A549 (cell line): Measurements from ENCODE around the gene AGTPBP1. TPM values are rescaled to one million over a fixed set of nuclear protein-coding genes. Genes with fewer than 3 reads are reported as not detected.
"Not testable (repeated sequence)": the region's sequence is repeated elsewhere in the genome, so short reads cannot be mapped to it uniquely, and the experiment has no call there.

Experiments
- ATAC-seq, 2 experiments: fragments of 200-7000 bp in 1 of 2; fragments of >200 bp in 1 of 2; cut with Nextera tagmentation in 1 of 2; cut with Tn5 transposase in 1 of 2; 3 replicates each; pipeline versions ENCODE4 v1.8.0 to v1.9.1; 2018 to 2020; ENCODE audit warnings: mild to moderate bottlenecking in 1 of 2, moderate library complexity in 1 of 2
- CTCF ChIA-PET: fragments of 300-600 bp; sonication (Branson Sonifier 250); formaldehyde crosslinking; extraction: SDS; loops from one replicate; lab custom pipeline; 2021; ENCODE audit warnings: antibody characterized with exemption, inconsistent platforms; lab: Yijun Ruan, JAX
- POLR2A ChIA-PET: fragments of 350-600 bp; formaldehyde crosslinking; extraction: SDS; loops from one replicate; lab custom pipeline; 2021; ENCODE audit warnings: antibody characterized with exemption, inconsistent platforms; lab: Yijun Ruan, JAX
- DNase-seq, 2 experiments: peaks; one replicate each; pipeline versions ENCODE4 v3.0.0 to v3.0.0-alpha.2; 2011 to 2016; ENCODE audit warnings: low read depth in 1 of 2, low spot score in 1 of 2
- FAIRE-seq: peaks from 2 replicates; lab custom pipeline; 2011; peaks lifted over from hg19 to GRCh38; lab: Jason Lieb, UNC
- H3K27ac ChIP-seq, 2 experiments: fragments of >200 bp; sonication (Bioruptor Twin); formaldehyde crosslinking; 3 replicates each; pipeline ENCODE4 v1.5.1; 2016 to 2017
- H3K4me1 ChIP-seq: fragments of >200 bp; sonication (Bioruptor Twin); formaldehyde crosslinking; 3 replicates; pipeline ENCODE4 v1.6.1; 2016
- H3K4me2 ChIP-seq: fragments of >200 bp; sonication (Bioruptor Twin); formaldehyde crosslinking; 3 replicates; pipeline ENCODE4 v1.6.1; 2016
- H3K4me3 ChIP-seq: fragments of >200 bp; sonication (Bioruptor Twin); formaldehyde crosslinking; 3 replicates; pipeline ENCODE4 v1.5.1; 2016
- H3K9me3 ChIP-seq: fragments of >200 bp; sonication (Bioruptor Twin); formaldehyde crosslinking; 3 replicates; pipeline ENCODE4 v1.6.1; 2016
- BCL3 ChIP-seq: fragments of >200 bp; sonication (Bioruptor Twin); formaldehyde crosslinking; IDR thresholded peaks from 3 replicates; pipeline ENCODE4 v1.6.1; 2016
- BHLHE40 ChIP-seq: IDR thresholded peaks from 2 replicates; pipeline ENCODE4 v1.6.1; 2012; ENCODE audit warnings: low read depth, low read length, inconsistent platforms
- CTCF ChIP-seq: fragments of >200 bp; sonication (Bioruptor Twin); formaldehyde crosslinking; IDR thresholded peaks from 3 replicates; pipeline ENCODE4 v1.5.1; 2016
- EHF ChIP-seq: fragments of 250-450 bp; sonication (Bioruptor Pico); IDR thresholded peaks from 2 replicates; pipeline ENCODE4 v1.5.0; 2020; ENCODE audit warnings: mild to moderate bottlenecking
- EHMT2 ChIP-seq: fragments of 200-600 bp; sonication (generic); IDR thresholded peaks from 2 replicates; pipeline ENCODE4 v1.6.1; 2016; ENCODE audit warnings: antibody characterized with exemption, low read depth, mild to moderate bottlenecking, moderate library complexity
- ESRRA ChIP-seq: fragments of 150-350 bp; IDR thresholded peaks from 2 replicates; pipeline ENCODE4 v1.6.1; 2014; ENCODE audit warnings: mild to moderate bottlenecking, low read length, borderline replicate concordance
- HDAC2 ChIP-seq: fragments of 200-600 bp; sonication (generic); IDR thresholded peaks from 2 replicates; pipeline ENCODE4 v1.6.1; 2016
- HEYL ChIP-seq: fragments of 250-450 bp; sonication (Bioruptor Pico); IDR thresholded peaks from 2 replicates; pipeline ENCODE4 v1.8.0; 2021; ENCODE audit warnings: mild to moderate bottlenecking, moderate library complexity
- HOXA7 ChIP-seq: fragments of 250-450 bp; sonication (Bioruptor Pico); IDR thresholded peaks from 2 replicates; pipeline ENCODE4 v1.5.0; 2020; ENCODE audit warnings: mild to moderate bottlenecking, moderate library complexity
- HOXB5 ChIP-seq: fragments of 250-450 bp; sonication (Bioruptor Pico); IDR thresholded peaks from 2 replicates; pipeline ENCODE4 v1.5.0; 2020; ENCODE audit warnings: mild to moderate bottlenecking, moderate library complexity
- MAX ChIP-seq: IDR thresholded peaks from 2 replicates; pipeline ENCODE4 v1.6.1; 2012
- REST ChIP-seq: fragments of 200-600 bp; sonication (generic); IDR thresholded peaks from 2 replicates; pipeline ENCODE4 v1.6.1; 2016; ENCODE audit warnings: antibody characterized with exemption, mild to moderate bottlenecking, moderate library complexity
- RNF2 ChIP-seq: fragments of 200-600 bp; sonication (generic); IDR thresholded peaks from 2 replicates; pipeline ENCODE4 v1.6.1; 2016; ENCODE audit warnings: low read depth, mild to moderate bottlenecking, antibody characterized with exemption, moderate library complexity, borderline replicate concordance
- SREBF2 ChIP-seq: fragments of 450-650 bp; IDR thresholded peaks from 2 replicates; pipeline ENCODE4 v1.6.1; 2014; ENCODE audit warnings: mild to moderate bottlenecking, moderate library complexity
- TFCP2L1 ChIP-seq: fragments of 250-450 bp; sonication (Bioruptor Pico); IDR thresholded peaks from 2 replicates; pipeline ENCODE4 v1.5.0; 2021; ENCODE audit warnings: mild to moderate bottlenecking
- TP53 ChIP-seq: fragments of 250-450 bp; sonication (Bioruptor Pico); IDR thresholded peaks from 2 replicates; pipeline ENCODE4 v1.5.0; 2021; ENCODE audit warnings: mild to moderate bottlenecking, moderate library complexity
- ZC3H11A ChIP-seq: fragments of 450-650 bp; IDR thresholded peaks from 2 replicates; pipeline ENCODE4 v1.6.1; 2014; ENCODE audit warnings: antibody characterized with exemption, mild to moderate bottlenecking
- WGBS: methylation state at CpG from one replicate; pipeline ENCODE4 v1.1.6; 2017; ENCODE audit errors: missing lambda C conversion rate; 5-methylcytosine and 5-hydroxymethylcytosine counted together
- polyA plus RNA-seq, 4 experiments: library from polyadenylated mRNA; depleted of rRNA in 3 of 4; stranded (reverse); fragments of >200 nt; fragmentation: RNase III in 1 of 4; extraction: RNeasy Plus Mini Kit Qiagen cat#74134 plus additional on column Dnase treatment in 1 of 4; gene quantifications; 2 replicates in 3 of 4; 3 replicates in 1 of 4; pipeline ENCODE4 v1.2.3, GENCODE V29; 2011 to 2017

Gene AGTPBP1
- polyA plus RNA-seq, 2 of the 4 experiments (the other 2 are of a cell fraction) = 8.9 to 18.8 TPM

GRCh38 chr9:85729882-85730281, 11.9 kb downstream of the AGTPBP1 start:
- H3K4me1 ChIP-seq = peaks cover 8% of the 10 kb centered on the region; the same call in 1 of the 3 replicates
- H3K9me3 ChIP-seq = no peaks in the 10 kb centered on the region
- POLR2A ChIA-PET = no interaction called here
- CTCF ChIA-PET = interaction anchor here (1.2 kb wide), 1 partner anchor 31 kb away, joined by 5 read pairs; no protein-coding TSS in a partner anchor
- no peak overlapping the region for H3K4me3 ChIP-seq
- FAIRE-seq = no peak
- DNase-seq = no peak
- no peak overlapping the region for H3K27ac ChIP-seq
- no peak for ATAC-seq
- no peak overlapping the region for H3K4me2 ChIP-seq
- TF ChIP-seq HEYL (no peak), EHMT2 (no peak), RNF2 (no peak), BHLHE40 (no peak), HOXA7 (no peak), HOXB5 (CRISPR knock-in tag) (no peak), ZC3H11A (no peak)
- TF ChIP-seq, all 56 proteins: peak for 0

GRCh38 chr9:85727500-85727899, 14.3 kb downstream of the AGTPBP1 start:
- FAIRE-seq (no peak), DNase-seq (no peak), ATAC-seq (no peak)
- no peak for TF ChIP-seq HDAC2
- no peak for TF ChIP-seq BHLHE40
- no peak for TF ChIP-seq TFCP2L1 (CRISPR knock-in tag)
- Histone ChIP-seq H3K27ac (no peak overlapping the region), H3K9me3 (no peaks in the 10 kb centered on the region), H3K4me2 (no peak overlapping the region), H3K4me3 (no peak overlapping the region), H3K4me1 (peaks cover 8% of the 10 kb centered on the region; the same call in 1 of the 3 replicates)
- POLR2A ChIA-PET = no interaction called here
- CTCF ChIA-PET = no interaction called here
- 56% methylated on average over 2 of the region's 2 CpGs for WGBS

GRCh38 chr9:85726737-85727136, 15.0 kb downstream of the AGTPBP1 start:
- POLR2A ChIA-PET = no interaction called here
- CTCF ChIA-PET = no interaction called here
- H3K4me1 ChIP-seq = peaks cover 8% of the 10 kb centered on the region; the same call in 1 of the 3 replicates
- TF ChIP-seq REST = no peak
- H3K4me3 ChIP-seq = no peak overlapping the region
- H3K9me3 ChIP-seq = no peaks in the 10 kb centered on the region
- WGBS = 94% methylated on average over 4 of the region's 4 CpGs
- no peak overlapping the region for H3K27ac ChIP-seq
- H3K4me2 ChIP-seq = no peak overlapping the region
- ATAC-seq (no peak), DNase-seq (no peak), FAIRE-seq (no peak)

- ATAC-seq (no peak), FAIRE-seq (no peak), DNase-seq (no peak)
- H3K27ac ChIP-seq = no peak overlapping the region
- CTCF ChIA-PET = interaction anchor here (2.3 kb wide), 1 partner anchor 25 kb away, joined by 9 read pairs; no protein-coding TSS in a partner anchor
- no peak overlapping the region for H3K4me3 ChIP-seq
- 86% methylated on average over 7 of the region's 7 CpGs for whole genome bisulfite sequencing
- no peak overlapping the region for H3K4me2 ChIP-seq
- peaks cover 8% of the 10 kb centered on the region; the same call in 1 of the 3 replicates for H3K4me1 ChIP-seq
- TF ChIP-seq SREBF2 (no peak), ESRRA (no peak), TP53 (CRISPR knock-in tag) (no peak), BCL3 (no peak), HEYL (no peak), CTCF (no peak), MAX (no peak), EHF (no peak)
- no peaks in the 10 kb centered on the region for H3K9me3 ChIP-seq
- POLR2A ChIA-PET = no interaction called here
These were observed 18.5 kb downstream of the AGTPBP1 start for GRCh38 chr9:85723215-85723614.

- DNase-seq, H3K9me3 ChIP-seq, POLR2A ChIA-PET, H3K4me1 ChIP-seq, H3K27ac ChIP-seq, H3K4me2 ChIP-seq, ATAC-seq, H3K4me3 ChIP-seq, FAIRE-seq: not testable (repeated sequence)
- CTCF ChIA-PET = interaction anchor here (0.6 to 1.9 kb wide), 2 partner anchors 21 to 1314 kb away, joined by 3 to 4 read pairs; no protein-coding TSS in a partner anchor
These were observed 22.3 kb downstream of the AGTPBP1 start for GRCh38 chr9:85719411-85719810.

GRCh38 chr9:85717818-85718217, 23.9 kb downstream of the AGTPBP1 start:
- H3K9me3 ChIP-seq, H3K4me1 ChIP-seq, DNase-seq, H3K4me3 ChIP-seq, H3K4me2 ChIP-seq, FAIRE-seq, ATAC-seq, POLR2A ChIA-PET, H3K27ac ChIP-seq: not testable (repeated sequence)
- 89% methylated on average over 4 of the region's 4 CpGs for WGBS
- CTCF ChIA-PET = interaction anchor here (2.0 kb wide), 1 partner anchor 20 kb away, joined by 5 read pairs; no protein-coding TSS in a partner anchor
